NCI-H128 (cell line): ENCODE data around the gene DHFR.

ENCODE experiments used
- DNase-seq: peaks from one replicate; lab custom pipeline; 2025; ENCODE audit not compliant: unreplicated experiment; lab: John Stamatoyannopoulos, UW

DHFR gene

DNA sequence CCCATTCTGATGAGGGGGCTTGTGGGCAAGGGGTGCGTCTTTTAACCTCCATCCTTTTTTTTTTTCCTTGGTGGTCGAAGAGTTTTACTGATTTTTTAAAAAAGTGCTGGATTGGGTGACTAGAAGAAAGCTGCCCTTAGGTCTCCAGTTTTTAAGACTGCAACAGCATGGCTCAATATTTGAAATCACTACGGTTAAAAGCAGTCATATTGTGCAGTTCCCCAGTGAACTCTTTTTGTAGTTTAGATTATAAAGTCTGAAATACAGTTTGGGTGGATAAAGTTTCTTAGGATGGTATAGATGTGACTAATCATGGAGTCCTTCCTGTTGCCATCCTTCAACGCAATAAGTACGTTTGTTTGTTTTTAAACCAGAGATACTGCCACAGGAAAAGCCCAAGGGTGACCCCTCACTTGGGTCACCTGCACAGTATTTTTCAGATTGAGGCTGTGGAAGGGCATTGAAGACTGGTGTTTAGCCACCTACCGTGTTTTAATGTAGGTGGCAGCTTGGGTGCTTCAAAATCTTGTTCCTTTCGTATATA lies 520 bp upstream of the DHFR start:
- no peak for DNase-seq

DNA sequence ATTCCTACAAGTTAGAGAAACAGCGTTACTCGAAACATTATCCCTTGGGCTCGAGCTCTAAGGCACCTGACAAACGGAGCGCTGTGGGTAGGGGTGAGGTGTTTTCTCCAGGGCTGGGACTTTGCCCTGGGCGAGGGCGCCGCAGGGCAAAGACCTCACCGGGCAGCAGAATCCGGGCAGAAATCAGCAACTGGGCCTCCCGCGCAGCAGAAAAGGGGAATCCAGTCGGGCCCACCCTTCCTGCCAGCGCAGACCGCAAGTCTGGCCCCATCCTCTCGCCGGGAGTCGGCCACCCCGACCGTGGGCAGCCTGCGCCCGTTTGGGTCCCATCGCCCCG lies 761 bp downstream of the DHFR start:
- DNase-seq, result no peak

DNA sequence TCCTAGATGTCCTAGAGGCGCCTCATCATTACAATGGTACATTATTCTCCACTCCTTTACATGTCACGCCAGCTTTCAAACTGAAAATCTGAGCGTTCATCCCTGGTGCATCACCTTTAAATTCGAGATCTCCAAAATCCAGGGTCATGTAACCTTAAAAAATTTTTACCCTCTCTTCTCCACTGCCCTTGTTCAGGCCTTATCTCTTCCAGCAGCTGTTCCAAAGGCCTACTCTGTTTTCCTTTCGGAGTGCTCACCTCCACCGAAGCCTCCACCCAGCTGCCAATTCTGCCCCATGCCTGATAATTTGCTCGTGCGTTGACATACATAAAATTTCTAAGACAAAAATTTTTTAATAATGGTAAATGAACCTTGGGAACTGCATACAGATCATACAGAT lies 1.3 kb downstream of the DHFR start:
- no peak for DNase-seq

DNA sequence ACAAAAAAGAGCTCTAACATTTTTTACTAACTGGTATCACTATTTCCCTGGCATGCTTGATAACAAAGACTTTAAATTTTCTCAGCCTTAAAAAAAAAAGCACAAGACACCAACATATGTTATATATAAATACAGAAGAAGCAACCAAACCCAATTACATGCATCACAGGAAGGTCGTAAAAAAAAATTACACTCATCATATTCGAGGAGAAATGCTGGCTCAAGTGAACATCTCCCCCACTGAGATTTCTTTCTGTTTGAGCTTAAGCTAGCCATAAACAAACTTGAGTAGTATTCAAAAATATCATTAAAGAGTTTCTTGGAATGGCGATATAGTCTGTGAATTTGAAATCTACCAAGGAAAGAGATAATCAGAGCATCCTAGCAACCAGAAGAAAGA lies 7.9 kb downstream of the DHFR start:
- DNase-seq, result no peak

DNA sequence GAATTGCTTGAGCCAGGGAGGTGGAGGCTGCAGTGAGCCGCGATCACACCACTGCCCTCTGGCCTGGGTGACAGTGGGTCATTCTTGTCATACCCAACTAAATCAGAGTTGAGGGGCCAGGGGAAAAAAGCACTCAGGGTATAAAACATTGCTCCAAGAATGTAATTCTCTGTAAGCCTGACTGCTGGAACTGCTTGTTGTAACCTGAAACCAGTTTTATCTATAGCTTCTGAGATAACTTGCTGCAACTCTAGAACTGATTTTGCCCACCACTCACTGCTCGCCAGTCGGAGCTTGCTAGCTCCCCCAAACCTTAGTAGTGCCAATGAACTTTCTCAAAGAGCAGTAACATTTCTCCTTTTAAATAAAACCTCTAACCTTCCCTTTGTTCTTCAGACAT lies 9.9 kb downstream of the DHFR start:
- DNase-seq, result no peak

DNA sequence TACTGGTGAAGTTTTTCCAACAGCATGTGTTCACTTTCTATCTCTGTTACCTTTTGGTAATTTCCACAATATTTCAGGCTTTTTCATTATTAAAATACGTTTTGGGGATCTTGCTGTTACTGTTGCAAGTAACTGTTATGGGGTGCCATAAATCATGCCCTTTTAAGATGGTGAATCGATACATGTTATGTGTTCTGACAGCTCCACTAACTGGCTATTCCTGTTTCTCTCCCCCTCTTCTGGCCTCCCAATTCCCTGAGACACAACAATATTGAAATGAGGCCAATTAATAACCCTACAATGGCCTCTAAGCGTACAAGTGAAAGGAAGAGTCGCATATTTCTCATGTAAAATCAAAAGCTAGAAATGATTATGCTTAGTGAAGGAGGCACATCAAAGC lies 13.4 kb downstream of the DHFR start:
- no peak for DNase-seq

DNA sequence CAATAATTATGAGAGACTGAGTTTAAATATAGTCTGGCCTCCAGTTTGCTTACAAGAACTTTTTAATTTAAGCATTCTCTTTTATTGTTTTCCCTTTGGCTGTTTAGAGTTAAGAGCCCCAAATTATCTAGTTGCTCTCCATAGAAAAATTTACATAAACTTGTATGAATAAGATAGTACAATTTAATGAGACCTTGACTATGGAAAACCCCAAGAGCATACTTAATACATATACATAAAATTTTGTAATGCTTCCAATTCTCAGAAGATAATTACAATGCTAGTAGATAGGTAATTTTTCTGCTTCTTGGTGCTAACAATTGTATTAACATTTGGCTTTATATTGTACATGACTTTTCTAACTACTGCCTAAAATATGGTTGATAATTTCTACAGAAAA lies 20.6 kb downstream of the DHFR start:
- no peak for DNase-seq

DNA sequence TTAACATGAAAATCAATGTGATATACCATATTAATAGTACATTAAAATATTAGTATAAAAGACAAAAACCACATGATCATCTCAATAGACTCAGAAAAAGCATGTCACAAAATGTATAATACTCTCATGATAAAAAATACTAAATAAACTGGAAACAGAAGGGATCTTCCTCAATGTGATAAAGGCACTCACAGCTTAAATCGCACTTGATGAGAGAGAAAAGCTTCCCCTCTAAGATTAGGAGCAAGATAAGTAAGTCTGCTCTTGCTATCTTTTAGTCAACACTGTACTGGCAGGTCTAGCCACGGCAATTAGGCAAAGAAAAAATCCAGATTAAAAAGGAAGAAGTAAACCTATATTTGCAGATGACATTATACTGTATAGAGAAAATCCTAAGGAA lies 22.1 kb downstream of the DHFR start:
- no peak for DNase-seq

DNA sequence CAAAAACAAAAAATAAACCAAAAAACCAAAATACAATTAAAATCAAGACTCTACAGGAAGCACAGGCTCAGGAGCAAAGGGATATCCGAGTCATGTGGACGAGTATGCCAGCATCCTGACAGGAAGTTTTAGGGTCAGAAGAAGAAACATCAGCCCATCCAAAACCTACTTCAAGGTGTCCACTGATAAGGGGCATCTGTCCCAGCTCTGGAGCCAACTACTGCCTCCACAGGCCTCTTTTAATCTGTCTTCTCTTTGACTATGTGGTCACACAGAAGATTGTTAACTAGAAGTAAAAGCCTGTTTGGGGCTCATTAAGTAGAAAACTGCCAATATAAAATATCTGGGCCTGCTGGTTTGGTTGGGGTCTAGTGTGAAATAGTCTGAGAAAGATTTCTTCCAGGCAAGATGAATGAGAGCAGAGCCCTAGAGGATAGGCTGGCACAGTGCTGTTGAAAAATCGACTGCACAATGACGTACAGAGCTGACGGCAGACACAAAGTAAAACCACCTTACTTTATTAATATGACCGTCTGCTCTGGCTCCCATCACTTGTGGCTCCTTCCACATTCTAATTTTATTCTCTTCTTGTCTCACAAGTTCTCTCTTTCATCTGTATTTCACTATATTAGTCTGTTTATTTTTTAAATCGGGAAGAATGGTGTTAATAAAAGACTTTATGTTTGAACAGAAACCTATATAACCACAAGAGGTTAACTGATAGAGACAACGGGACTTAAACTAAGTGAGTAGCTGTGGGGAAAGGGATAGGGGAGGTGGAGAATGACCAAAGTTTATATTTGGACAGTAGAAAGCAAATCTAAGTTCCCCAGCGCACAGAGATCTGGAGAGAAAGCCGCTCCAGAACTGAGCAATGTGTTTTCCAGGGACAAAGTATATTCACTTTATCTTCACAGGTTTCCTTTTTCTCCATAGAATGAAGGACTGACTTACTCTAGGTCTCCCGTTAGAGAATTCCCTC lies 23.2 kb downstream of the DHFR start:
- no peak for DNase-seq

DNA sequence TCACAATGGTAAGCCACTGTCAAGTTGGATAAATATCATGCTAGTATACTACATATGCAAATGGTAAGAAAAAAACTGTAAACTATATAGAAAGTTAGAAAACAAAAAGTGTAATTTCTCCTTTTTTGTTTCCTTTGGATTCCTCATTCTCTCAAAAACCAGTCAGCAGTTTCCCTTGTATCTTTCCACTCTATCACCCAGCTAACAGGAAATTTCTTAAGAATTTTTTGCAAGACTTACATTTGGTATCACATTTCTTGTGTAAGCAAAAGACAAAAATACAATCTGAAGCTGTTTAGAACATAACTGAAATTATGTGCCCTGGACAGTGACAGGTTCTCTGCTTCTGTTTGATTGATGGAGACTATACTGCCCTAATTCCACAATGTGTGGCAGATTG lies 25.5 kb downstream of the DHFR start:
- DNase-seq, result no peak

DNA sequence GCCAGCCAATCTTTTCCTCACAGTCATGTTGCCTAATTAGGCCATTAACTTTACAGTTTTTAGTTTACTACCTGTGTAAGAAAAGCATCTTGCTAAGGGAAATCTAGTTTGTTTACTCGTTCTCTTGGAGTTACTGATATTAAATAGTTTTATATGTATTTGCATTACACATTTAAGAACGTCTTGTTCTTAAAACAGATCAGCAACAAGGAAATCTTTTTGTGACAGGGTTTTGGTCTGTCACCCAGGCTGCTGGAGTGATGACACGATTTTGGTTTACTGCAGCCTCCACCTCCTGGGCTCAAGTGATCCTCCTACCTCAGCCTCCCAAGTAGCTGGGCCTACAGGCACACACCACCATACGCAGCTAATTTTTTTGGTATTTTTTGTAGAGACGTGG lies 29.6 kb downstream of the DHFR start:
- DNase-seq, result no peak

DNA sequence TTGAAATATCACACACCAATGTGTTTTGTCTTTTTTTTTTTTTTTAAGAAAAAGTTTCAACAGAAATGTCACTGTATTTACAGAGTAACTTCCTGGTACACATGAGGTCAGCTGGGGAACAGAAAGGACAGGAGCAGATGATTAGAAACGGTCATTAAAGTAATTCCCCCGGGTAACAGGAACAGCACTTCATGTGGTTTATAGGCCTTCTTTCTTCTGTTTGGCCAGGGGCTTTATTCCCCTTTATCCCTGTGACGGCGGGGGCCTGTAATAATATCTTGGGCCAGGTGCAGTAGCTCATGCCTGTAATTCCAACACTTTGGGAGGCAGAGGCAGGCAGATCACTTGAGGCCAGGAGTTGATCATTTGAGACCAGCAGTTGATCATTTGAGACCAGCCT lies 30.8 kb downstream of the DHFR start:
- no peak for DNase-seq

DNA sequence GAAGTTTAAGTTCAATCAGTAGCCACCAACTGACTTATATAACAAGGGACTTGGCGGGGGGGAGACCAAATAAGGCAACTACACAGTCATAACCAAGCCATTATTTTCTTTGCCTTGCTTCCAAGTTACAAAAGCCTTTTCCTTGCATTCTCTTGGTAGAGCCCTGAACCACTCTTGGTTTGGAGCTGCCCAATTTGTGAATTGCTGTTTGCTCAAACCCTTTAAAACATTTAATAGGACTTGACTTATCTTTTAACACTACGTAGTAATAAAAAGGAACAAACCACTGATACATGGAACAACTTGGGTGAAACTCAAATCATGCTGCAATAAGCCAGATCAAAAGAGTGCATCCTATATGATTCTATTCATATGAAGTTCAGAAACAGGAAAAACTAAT lies 32.0 kb downstream of the DHFR start:
- no peak for DNase-seq

DNA sequence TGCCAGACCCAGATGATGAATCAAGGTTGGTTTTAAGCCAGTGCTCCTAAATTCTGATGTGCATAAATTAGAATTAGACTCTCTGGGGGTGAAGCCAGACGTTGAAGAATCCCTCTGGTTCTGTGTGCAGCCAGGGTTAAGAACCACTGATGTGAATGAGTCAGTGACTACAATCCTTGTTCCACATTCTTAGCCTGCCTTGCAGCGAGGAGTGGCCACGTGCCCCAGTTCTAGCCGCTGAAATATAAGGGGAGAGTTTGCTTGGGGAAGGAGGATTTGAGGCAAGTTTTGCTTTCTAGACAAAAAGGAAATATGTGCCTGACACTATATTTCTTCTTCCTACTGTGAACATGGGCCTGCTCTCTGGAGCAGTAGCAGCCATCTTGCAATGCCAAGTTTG lies 34.6 kb downstream of the DHFR start:
- DNase-seq, result no peak

DNA sequence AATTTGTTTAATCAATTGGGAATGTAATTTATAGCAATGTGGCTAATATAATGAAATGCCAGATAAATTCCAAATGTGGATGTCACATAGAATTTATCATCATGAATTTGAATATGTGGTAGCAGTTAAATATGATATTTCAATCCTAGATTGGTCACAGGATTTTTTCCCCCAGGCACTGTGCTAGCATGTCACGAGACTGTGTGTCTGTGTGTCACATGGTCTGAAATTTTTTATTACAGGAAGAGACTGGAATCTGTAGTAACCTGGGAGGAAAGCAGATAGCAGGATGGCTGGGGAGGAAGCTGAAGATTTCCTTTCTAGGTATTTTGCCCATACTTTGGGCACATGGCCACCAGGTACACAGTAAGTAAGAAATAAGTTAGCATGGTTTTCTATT lies 35.7 kb downstream of the DHFR start:
- DNase-seq, result no peak

DNA sequence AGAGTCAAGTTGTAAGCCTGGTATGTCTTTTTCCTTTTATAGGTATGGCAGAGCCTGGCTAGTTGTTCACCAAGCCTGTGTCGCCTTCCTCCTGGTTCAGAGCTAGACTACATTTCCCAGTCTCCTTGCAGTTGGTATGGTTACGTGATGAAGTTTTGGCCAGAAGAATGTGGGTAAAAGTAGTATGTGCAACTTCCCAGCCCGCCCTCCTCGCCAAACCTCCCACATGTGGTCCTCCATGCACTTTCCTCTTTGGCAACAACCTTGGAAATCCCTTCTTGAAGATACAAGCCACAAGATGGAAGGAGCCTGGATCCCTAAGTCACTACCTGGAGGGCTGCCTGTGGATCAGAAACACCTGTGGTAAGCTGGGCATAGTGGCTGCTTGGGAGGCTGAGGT lies 36.3 kb downstream of the DHFR start:
- no peak for DNase-seq

DNA sequence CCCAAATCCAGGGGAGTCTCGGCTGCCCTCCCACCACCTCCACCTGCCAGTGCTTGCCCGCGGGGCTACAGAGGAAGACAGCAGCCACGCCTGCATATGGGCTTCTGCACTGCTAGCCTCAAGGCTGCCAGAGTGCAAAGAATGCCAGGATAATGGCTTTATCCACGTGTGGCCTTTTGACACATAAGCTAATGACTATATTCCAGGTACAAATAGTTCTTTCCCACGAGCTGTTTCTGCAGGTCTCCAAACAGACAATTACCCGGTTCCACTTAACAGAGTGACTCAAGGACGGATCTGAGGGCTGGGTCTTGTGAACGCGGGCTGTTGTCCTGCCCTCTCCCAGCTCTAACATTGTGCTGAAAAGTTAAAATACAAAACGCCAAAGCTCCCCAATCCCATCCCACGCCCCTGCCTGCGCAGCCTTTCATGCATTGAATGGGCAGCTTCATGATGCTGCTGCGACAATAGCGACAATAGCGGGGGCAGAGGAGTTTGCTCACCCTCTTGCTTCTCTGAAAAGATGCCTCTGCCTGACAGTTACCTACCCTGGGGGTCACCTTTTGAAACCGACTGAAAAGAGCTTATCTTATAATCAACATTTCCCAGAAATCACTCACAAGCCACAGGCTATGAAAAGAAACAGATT lies 39.4 kb downstream of the DHFR start:
- no peak for DNase-seq

DNA sequence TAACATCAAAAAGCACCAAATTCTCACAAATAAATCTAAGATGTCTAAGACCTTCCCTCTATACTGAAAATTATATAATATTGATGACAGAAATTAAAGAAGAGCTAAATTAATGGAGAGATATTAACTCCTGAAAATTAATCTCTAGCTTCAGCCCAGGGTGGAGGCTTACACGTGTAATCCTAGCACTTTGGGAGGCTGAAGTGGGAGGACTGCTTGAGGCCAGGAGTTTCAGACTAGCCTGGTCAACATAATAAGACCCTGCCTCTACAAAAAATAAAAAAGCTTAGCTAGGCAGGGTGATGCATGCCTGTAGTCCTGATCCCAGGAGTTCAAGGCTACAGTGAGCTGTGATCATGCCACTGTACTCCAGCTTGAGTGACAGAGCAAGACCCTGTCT lies 45.1 kb downstream of the DHFR start:
- DNase-seq, result no peak

DNA sequence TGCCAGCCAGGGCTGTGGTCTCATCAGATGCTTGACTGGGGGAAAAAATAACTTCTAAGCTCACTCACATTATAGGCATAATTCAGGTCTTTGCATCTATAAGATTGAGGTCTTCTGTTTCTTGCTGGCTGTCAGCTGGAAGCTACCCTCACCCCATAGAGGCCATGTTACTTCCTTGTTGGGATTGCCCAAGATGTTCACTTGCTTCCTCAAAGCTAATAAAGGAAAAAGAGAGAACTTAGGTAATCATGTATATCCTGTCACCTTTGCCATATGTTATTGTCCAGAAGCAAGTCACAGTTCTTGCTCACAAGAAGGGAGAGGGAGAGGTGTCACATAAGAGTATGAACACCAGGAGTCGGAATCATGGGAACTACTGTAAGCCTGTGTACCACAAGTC lies 46.1 kb downstream of the DHFR start:
- DNase-seq, result no peak

DNA sequence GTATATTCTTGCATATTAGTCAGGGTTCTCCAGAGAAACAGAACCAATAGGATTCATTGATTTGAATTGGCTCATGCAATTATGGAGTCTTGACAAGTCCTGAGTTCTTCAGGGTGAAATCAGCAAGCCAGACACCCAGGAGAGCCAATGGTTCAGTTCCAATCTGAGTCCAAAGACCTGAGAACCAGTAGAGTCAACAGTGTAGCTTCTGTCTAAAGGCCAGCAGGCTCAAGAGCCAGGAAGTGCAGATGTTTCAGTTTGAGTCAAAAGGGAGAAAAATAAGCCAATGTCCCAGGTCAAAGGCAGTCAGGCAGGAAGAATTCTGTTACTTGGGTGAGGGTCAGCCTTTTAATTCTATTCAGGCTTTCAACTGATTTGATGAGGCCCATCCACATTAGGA lies 47.0 kb downstream of the DHFR start:
- no peak for DNase-seq

DNA sequence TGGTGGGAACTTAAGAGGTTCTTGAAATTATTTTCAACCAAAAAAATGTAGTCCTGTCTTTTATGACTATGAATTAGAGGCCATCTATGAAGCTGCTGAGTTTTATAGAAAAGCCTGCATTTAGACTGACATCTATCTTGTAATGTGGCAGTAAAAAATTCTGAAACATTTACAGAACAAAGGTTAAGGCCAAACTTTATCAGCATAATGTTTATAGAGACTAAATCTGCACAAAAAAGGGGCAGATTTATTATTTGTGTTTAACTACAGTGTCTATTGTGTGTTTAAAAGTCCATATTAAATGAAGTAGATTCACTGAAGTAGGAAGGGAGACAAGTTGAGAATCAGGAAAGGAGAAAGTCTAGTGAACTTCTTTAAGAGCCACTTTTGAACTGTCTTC lies 47.4 kb downstream of the DHFR start:
- no peak for DNase-seq

DNA sequence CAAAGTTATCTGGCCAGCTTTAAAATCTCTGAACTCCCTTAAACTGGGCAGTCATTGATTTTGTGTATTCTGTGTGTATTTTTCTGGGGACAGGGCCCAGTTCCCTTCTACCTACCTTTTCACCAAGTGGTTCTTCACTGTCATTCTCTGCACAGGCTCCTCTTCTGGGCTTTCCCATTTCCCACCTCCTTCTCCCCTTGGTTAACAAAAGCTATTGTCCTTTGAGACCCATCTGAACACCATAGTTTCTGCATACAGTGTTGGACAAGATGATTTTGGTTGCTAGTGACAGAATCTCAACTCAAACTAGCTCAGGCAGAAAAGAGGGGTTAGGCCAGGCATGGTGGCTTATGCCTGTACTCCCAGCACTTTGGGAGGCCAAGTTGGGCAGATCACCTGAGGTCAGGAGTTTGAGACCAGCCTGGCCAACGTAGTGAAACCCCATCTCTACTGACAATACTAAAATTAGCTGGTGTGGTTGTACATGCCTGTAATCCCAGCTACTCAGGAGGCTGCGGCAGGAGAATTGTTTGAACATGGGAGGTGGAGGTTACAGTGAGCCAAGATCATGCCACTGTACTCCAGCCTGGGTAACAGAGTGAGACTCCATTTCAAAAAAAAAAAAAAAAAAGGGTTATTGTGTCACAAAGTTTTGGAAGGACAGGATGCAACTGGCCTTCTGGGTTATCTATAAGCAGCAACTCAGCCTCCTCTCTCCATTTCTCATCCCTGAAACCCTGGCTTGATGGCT lies 53.7 kb downstream of the DHFR start:
- no peak for DNase-seq
